Measurements from ENCODE around the gene SLC12A3. TPM values are rescaled to one million over a fixed set of nuclear protein-coding genes. Genes with fewer than 3 reads are reported as not detected.

SLC12A3 gene
- total RNA-seq, 4 donors from 2014 or later = not detected

DNA sequence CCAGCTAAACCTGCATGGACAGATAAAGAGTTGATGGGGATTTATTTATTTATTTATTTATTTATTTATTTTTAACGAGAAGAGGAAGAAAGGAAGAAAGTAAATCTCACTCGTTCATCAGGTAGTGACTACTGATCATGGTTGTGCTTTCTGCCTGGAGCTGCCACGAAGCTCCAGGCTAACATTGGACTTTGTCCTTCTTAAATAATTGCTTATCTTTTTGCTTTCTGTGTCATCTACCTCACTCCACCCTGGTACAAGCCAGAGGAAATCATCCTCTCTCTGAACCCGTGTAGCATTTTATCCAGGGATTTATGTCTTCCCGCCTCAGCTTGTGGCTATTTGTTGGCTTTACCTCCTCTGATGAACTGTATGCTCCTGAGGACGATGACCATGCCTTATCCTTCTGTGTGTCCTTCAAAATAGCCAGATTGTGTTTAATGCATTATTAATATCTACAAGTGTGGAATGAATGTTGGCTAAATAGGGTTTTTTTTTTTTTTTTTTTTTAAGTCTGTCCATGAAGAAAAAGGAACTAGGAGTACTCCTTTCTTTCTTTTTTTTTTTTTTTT, 8.0 kb upstream of the SLC12A3 start:
- intact Hi-C loops (cut with DNase I) = no loop called here
- H3K27me3 ChIP-seq = peaks cover 0 to 5% (median 0%) of the 10 kb centered on the region in 4 donors
- DNase-seq = no peak
- no peaks in the 10 kb centered on the region for H3K4me1 ChIP-seq
- no peak for TF ChIP-seq CTCF (IDR thresholded peaks at IDR 0.05)
- no peak for TF ChIP-seq POLR2A (IDR thresholded peaks at IDR 0.05)
- H3K27ac ChIP-seq = no peak overlapping the region
- no peaks in the 10 kb centered on the region for H3K36me3 ChIP-seq
- H3K9me3 ChIP-seq = no peaks in the 10 kb centered on the region
- no peak overlapping the region for H3K4me3 ChIP-seq
- WGBS, 2 donors = 56 to 63% methylated on average over 6 of the region's 6 CpGs

- 75 to 97% methylated on average over 10 to 14 of the region's 14 CpGs for WGBS, 2 donors
- intact Hi-C loops (cut with DNase I) = no loop called here
- Histone ChIP-seq H3K27me3 (peaks cover 0 to 5% (median 0%) of the 10 kb centered on the region in 4 donors), H3K36me3 (no peaks in the 10 kb centered on the region), H3K4me1 (no peaks in the 10 kb centered on the region), H3K4me3 (no peak overlapping the region), H3K27ac (no peak overlapping the region), H3K9me3 (no peaks in the 10 kb centered on the region)
- DNase-seq = no peak
- TF ChIP-seq CTCF (IDR thresholded peaks at IDR 0.05) = no peak
- TF ChIP-seq POLR2A (IDR thresholded peaks at IDR 0.05) = no peak
Observed at GRCh38 chr16:56858374-56858773, 6.6 kb upstream of the SLC12A3 start.

GRCh38 chr16:56859636-56860035, 5.4 kb upstream of the SLC12A3 start:
- TF ChIP-seq POLR2A (IDR thresholded peaks at IDR 0.05) (no peak), CTCF (IDR thresholded peaks at IDR 0.05) (no peak)
- no peaks in the 10 kb centered on the region for H3K9me3 ChIP-seq
- H3K4me3 ChIP-seq = no peak overlapping the region
- no peaks in the 10 kb centered on the region for H3K4me1 ChIP-seq
- WGBS, 2 donors = 74 to 84% methylated on average over 2 of the region's 2 CpGs
- H3K36me3 ChIP-seq = no peaks in the 10 kb centered on the region
- intact Hi-C loops (cut with DNase I) = no loop called here
- peaks cover 0 to 5% (median 0%) of the 10 kb centered on the region in 4 donors for H3K27me3 ChIP-seq
- no peak overlapping the region for H3K27ac ChIP-seq
- no peak for DNase-seq

DNA sequence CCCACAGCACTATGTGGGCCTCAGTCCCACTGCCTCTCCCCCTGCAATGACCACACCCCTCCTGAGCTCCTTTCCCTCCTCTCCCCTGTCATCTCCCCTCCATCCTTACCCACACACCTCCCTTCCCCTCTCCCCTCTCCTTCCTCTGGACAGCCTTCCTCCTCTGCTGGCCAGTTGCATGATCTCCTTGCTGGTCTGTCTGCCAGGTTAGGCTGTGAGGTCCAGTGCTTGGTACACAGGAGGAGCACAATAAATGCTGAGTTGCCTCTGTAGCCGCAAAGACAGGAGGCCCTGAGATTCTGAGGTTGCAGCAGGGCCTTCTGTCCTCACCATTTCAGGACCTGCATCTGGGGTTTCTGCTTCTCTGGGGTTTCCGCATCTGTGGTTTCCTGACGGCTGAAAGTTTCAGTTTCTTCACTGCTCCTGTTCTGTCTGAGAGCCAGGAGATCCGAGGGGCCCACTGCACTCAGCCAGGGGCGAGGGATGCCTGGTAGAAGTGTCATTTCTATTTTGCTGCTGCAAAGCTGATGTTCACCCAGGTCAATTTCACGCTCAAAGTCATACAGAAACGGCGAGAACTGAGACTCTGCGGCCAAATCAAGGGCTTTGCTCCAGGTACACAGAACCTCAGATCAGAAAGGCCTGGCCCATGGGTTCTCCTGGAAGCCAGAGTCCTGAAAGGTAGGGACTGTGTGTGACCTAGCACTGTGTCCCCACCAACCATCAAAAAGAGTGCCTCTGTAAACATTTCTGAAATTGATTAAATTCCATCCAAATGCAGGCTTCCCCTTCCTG, 4.6 kb upstream of the SLC12A3 start:
- H3K27me3 ChIP-seq = peaks cover 0 to 5% (median 0%) of the 10 kb centered on the region in 4 donors
- no peak overlapping the region for H3K4me3 ChIP-seq
- intact Hi-C loops (cut with DNase I) = no loop called here
- H3K36me3 ChIP-seq = no peaks in the 10 kb centered on the region
- no peak overlapping the region for H3K27ac ChIP-seq
- DNase-seq = no peak
- 47 to 59% methylated on average over 3 to 6 of the region's 9 CpGs for WGBS, 2 donors
- H3K9me3 ChIP-seq = no peaks in the 10 kb centered on the region
- TF ChIP-seq CTCF (IDR thresholded peaks at IDR 0.05) (no peak), POLR2A (IDR thresholded peaks at IDR 0.05) (no peak)
- no peaks in the 10 kb centered on the region for H3K4me1 ChIP-seq

GRCh38 chr16:56861092-56861610, 3.9 kb upstream of the SLC12A3 start:
- TF ChIP-seq POLR2A (IDR thresholded peaks at IDR 0.05) = no peak
- TF ChIP-seq CTCF (IDR thresholded peaks at IDR 0.05) = no peak
- no peak for DNase-seq
- WGBS, 2 donors = 20% methylated on average over 1 of the region's 3 CpGs; no CpG with 5 or more reads in 1 of the 2 donors
- Histone ChIP-seq H3K4me1 (no peaks in the 10 kb centered on the region), H3K27me3 (peaks cover 0 to 5% (median 0%) of the 10 kb centered on the region in 4 donors), H3K9me3 (no peaks in the 10 kb centered on the region), H3K36me3 (no peaks in the 10 kb centered on the region), H3K27ac (no peak overlapping the region), H3K4me3 (no peak overlapping the region)
- intact Hi-C loops (cut with DNase I) = no loop called here
